Mononuclear cell (primary cell): ENCODE measurements around the gene ZSCAN23. TPM values are rescaled to one million over a fixed set of nuclear protein-coding genes. Genes with fewer than 3 reads are reported as not detected.
"Not testable (repeated sequence)": the region's sequence is repeated elsewhere in the genome, so short reads cannot be mapped to it uniquely, and the experiment has no call there.

Experiments
- H3K27me3 ChIP-seq: 2 replicates; pipeline ENCODE4 v1.6.0; 2011; ENCODE audit warnings: low read length, control low read depth; ENCODE audit not compliant: insufficient read depth
- H3K4me1 ChIP-seq: 2 replicates; pipeline ENCODE4 v1.5.1; 2011; ENCODE audit warnings: mild to moderate bottlenecking, low read length, control low read depth; ENCODE audit not compliant: insufficient read depth
- H3K4me3 ChIP-seq: 2 replicates; pipeline ENCODE4 v1.5.1; 2011; ENCODE audit warnings: mild to moderate bottlenecking, low read length, moderate library complexity
- H3K9me3 ChIP-seq: 2 replicates; pipeline ENCODE4 v1.5.1; 2011; ENCODE audit warnings: low read depth, mild to moderate bottlenecking, control low read depth, low read length
- total RNA-seq: library from RNA; depleted of rRNA; stranded (reverse); fragments of >200 nt; gene quantifications from one replicate; pipeline ENCODE4 v1.2.3, GENCODE V29; 2012

Gene ZSCAN23
- total RNA-seq, 1 donor, result 0.73 TPM

GRCh38 chr6:28462401-28462800 is 19.1 kb upstream of the ZSCAN23 start:
- H3K4me1 ChIP-seq, result no peaks in the 10 kb centered on the region
- no peak overlapping the region for H3K4me3 ChIP-seq
- no peaks in the 10 kb centered on the region for H3K9me3 ChIP-seq
- H3K27me3 ChIP-seq, result peaks cover 74% of the 10 kb centered on the region

- H3K27me3 ChIP-seq, result peaks cover 82% of the 10 kb centered on the region
- H3K4me1 ChIP-seq, result no peaks in the 10 kb centered on the region
- H3K9me3 ChIP-seq, result no peaks in the 10 kb centered on the region
- H3K4me3 ChIP-seq, result no peak overlapping the region
These were observed 15.3 kb upstream of the ZSCAN23 start for GRCh38 chr6:28458568-28458967.

GRCh38 chr6:28449056-28449455 is 5.8 kb upstream of the ZSCAN23 start:
- peaks cover 44% of the 10 kb centered on the region for H3K27me3 ChIP-seq
- peaks cover 5% of the 10 kb centered on the region for H3K4me1 ChIP-seq
- H3K4me3 ChIP-seq, result no peak overlapping the region
- H3K9me3 ChIP-seq, result no peaks in the 10 kb centered on the region

- H3K9me3 ChIP-seq, H3K4me3 ChIP-seq: not testable (repeated sequence)
- peaks cover 15% of the 10 kb centered on the region for H3K4me1 ChIP-seq
- peaks cover 48% of the 10 kb centered on the region for H3K27me3 ChIP-seq
These were observed 4.2 kb upstream of the ZSCAN23 start for GRCh38 chr6:28447512-28447906.

GRCh38 chr6:28446818-28447511 is 3.7 kb upstream of the ZSCAN23 start:
- Histone ChIP-seq H3K4me1 (peaks cover 15% of the 10 kb centered on the region), H3K4me3 (no peak overlapping the region), H3K9me3 (no peaks in the 10 kb centered on the region), H3K27me3 (peaks cover 52% of the 10 kb centered on the region)

GRCh38 chr6:28444759-28445158 is 1.5 kb upstream of the ZSCAN23 start:
- Histone ChIP-seq H3K27me3 (peaks cover 50% of the 10 kb centered on the region), H3K4me1 (peaks cover 15% of the 10 kb centered on the region)
- H3K9me3 ChIP-seq, H3K4me3 ChIP-seq: not testable (repeated sequence)

- no peak overlapping the region for H3K4me3 ChIP-seq
- peaks cover 15% of the 10 kb centered on the region for H3K4me1 ChIP-seq
- H3K9me3 ChIP-seq, result no peaks in the 10 kb centered on the region
- H3K27me3 ChIP-seq, result peaks cover 46% of the 10 kb centered on the region
These were observed 705 bp downstream of the ZSCAN23 start for GRCh38 chr6:28442586-28442985.

- Histone ChIP-seq H3K4me3 (no peak overlapping the region), H3K27me3 (no peaks in the 10 kb centered on the region), H3K4me1 (no peaks in the 10 kb centered on the region), H3K9me3 (no peaks in the 10 kb centered on the region)
These were observed 6.9 kb downstream of the ZSCAN23 start for GRCh38 chr6:28436404-28436803.

- Histone ChIP-seq H3K27me3 (no peaks in the 10 kb centered on the region), H3K4me1 (no peaks in the 10 kb centered on the region), H3K9me3 (no peaks in the 10 kb centered on the region), H3K4me3 (no peak overlapping the region)
These were observed 10.2 kb downstream of the ZSCAN23 start for GRCh38 chr6:28433119-28433518.

GRCh38 chr6:28429781-28430180 is 13.5 kb downstream of the ZSCAN23 start:
- no peaks in the 10 kb centered on the region for H3K9me3 ChIP-seq
- H3K4me3 ChIP-seq, result no peak overlapping the region
- H3K4me1 ChIP-seq, result no peaks in the 10 kb centered on the region
- H3K27me3 ChIP-seq, result no peaks in the 10 kb centered on the region

GRCh38 chr6:28425944-28426541 is 17.2 kb downstream of the ZSCAN23 start:
- Histone ChIP-seq H3K4me1 (no peaks in the 10 kb centered on the region), H3K9me3 (no peaks in the 10 kb centered on the region), H3K4me3 (no peak overlapping the region), H3K27me3 (no peaks in the 10 kb centered on the region)

- no peaks in the 10 kb centered on the region for H3K9me3 ChIP-seq
- H3K27me3 ChIP-seq, result no peaks in the 10 kb centered on the region
- H3K4me1 ChIP-seq, result no peaks in the 10 kb centered on the region
- no peak overlapping the region for H3K4me3 ChIP-seq
These were observed 19.1 kb downstream of the ZSCAN23 start for GRCh38 chr6:28424163-28424562.

GRCh38 chr6:28423546-28423945 is 19.7 kb downstream of the ZSCAN23 start:
- Histone ChIP-seq H3K4me1 (no peaks in the 10 kb centered on the region), H3K9me3 (no peaks in the 10 kb centered on the region), H3K27me3 (no peaks in the 10 kb centered on the region), H3K4me3 (no peak overlapping the region)

- H3K9me3 ChIP-seq, result no peaks in the 10 kb centered on the region
These were observed 29.6 kb downstream of the ZSCAN23 start for GRCh38 chr6:28413681-28414080.

GRCh38 chr6:28410767-28411166 is 32.5 kb downstream of the ZSCAN23 start:
- H3K9me3 ChIP-seq, result no peaks in the 10 kb centered on the region
- peaks cover 21% of the 10 kb centered on the region for H3K27me3 ChIP-seq
- no peak overlapping the region for H3K4me3 ChIP-seq
- no peaks in the 10 kb centered on the region for H3K4me1 ChIP-seq

More at GRCh38 chr6:28413681-28414080, 29.6 kb downstream of the ZSCAN23 start:
- Histone ChIP-seq H3K4me3 (no peak overlapping the region), H3K27me3 (peaks cover 13% of the 10 kb centered on the region), H3K4me1 (no peaks in the 10 kb centered on the region)
